ENCODE results near the gene HSPA4L.

HSPA4L gene

DNA sequence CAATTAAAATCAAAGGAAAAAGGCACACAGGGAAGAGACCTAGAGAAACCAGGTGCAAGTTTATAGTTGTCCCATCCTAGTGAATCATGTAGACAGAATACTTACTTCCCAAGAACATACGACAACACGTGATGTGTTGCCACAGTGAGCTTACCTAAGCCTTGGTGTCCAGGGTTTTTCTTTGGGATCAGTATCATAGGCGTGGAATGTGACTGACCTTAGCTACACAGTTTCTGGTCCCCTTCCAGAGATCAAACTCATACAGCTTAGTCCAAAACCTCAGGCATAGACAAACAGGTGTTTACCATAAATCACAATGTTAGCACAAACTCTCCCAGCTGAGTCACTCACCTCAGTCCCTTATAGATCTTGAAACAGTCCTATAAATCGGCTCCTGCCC is 34.2 kb upstream of the HSPA4L start:
- TF ChIP-seq, protein P1, sequence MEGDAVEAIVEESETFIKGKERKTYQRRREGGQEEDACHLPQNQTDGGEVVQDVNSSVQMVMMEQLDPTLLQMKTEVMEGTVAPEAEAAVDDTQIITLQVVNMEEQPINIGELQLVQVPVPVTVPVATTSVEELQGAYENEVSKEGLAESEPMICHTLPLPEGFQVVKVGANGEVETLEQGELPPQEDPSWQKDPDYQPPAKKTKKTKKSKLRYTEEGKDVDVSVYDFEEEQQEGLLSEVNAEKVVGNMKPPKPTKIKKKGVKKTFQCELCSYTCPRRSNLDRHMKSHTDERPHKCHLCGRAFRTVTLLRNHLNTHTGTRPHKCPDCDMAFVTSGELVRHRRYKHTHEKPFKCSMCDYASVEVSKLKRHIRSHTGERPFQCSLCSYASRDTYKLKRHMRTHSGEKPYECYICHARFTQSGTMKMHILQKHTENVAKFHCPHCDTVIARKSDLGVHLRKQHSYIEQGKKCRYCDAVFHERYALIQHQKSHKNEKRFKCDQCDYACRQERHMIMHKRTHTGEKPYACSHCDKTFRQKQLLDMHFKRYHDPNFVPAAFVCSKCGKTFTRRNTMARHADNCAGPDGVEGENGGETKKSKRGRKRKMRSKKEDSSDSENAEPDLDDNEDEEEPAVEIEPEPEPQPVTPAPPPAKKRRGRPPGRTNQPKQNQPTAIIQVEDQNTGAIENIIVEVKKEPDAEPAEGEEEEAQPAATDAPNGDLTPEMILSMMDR (IDR thresholded peaks at IDR 0.05), result no peak
- no peak overlapping the region for H3K27ac Mint-ChIP-seq
- H3K4me3 Mint-ChIP-seq, result no peak overlapping the region
- DNase-seq, result no peak
- H3K36me3 Mint-ChIP-seq (ENCODE audit: low read depth), result peaks cover 13% of the 10 kb centered on the region
- no peaks in the 10 kb centered on the region for H3K27me3 Mint-ChIP-seq (ENCODE audit: low read depth, poor library complexity)
- H3K4me1 Mint-ChIP-seq, result no peaks in the 10 kb centered on the region
- H3K9me3 Mint-ChIP-seq, result peaks cover 41% of the 10 kb centered on the region

DNA sequence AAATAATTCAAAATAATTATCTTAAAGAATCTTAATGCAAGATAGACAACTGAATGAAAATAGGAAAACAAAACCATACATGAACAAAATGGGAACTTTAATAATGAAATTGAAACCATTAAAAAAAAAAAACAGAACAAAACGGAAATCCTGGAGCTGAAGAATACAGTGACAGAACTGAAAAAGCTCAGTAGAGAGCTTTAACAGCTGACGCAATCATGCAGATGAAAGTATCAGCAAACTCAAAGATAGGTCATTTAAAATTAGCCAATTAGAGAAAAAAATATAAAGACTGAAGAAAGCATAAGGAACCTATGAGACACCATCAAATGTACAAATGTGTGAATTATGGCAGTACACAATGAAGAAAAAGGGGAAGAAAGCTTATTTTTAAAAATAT is 33.2 kb upstream of the HSPA4L start:
- no peak overlapping the region for H3K4me3 Mint-ChIP-seq
- H3K36me3 Mint-ChIP-seq (ENCODE audit: low read depth), result peaks cover 13% of the 10 kb centered on the region
- DNase-seq, result no peak
- H3K27ac Mint-ChIP-seq, result no peak overlapping the region
- TF ChIP-seq, protein P1 (IDR thresholded peaks at IDR 0.05), result no peak
- H3K27me3 Mint-ChIP-seq (ENCODE audit: low read depth, poor library complexity), result no peaks in the 10 kb centered on the region
- H3K4me1 Mint-ChIP-seq, result no peaks in the 10 kb centered on the region
- peaks cover 42% of the 10 kb centered on the region for H3K9me3 Mint-ChIP-seq

DNA sequence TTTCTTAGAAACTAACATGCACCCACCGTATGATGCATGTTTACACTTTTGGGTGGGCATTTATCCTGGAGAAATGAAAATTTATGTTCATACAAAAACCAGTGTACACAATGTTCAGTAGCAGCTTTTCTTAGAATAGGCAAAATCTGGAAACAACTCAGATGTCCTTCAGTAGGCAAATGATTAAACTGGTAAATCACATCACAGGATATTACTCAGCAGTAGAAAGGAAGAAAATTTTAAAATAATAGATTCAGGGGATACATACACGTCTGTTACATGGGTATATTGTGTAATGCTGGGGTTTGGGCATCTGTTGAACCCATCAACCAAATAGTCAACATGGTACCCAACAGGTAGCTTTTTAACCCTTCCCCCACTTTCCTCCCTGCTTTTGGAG is 25.2 kb upstream of the HSPA4L start:
- H3K4me3 Mint-ChIP-seq, result no peak overlapping the region
- TF ChIP-seq, protein P1 (IDR thresholded peaks at IDR 0.05), result no peak
- no peak for DNase-seq
- H3K4me1 Mint-ChIP-seq, result no peaks in the 10 kb centered on the region
- H3K27ac Mint-ChIP-seq, result no peak overlapping the region
- H3K36me3 Mint-ChIP-seq (ENCODE audit: low read depth), result no peaks in the 10 kb centered on the region
- peaks cover 2% of the 10 kb centered on the region for H3K27me3 Mint-ChIP-seq (ENCODE audit: low read depth, poor library complexity)
- peaks cover 30% of the 10 kb centered on the region for H3K9me3 Mint-ChIP-seq

DNA sequence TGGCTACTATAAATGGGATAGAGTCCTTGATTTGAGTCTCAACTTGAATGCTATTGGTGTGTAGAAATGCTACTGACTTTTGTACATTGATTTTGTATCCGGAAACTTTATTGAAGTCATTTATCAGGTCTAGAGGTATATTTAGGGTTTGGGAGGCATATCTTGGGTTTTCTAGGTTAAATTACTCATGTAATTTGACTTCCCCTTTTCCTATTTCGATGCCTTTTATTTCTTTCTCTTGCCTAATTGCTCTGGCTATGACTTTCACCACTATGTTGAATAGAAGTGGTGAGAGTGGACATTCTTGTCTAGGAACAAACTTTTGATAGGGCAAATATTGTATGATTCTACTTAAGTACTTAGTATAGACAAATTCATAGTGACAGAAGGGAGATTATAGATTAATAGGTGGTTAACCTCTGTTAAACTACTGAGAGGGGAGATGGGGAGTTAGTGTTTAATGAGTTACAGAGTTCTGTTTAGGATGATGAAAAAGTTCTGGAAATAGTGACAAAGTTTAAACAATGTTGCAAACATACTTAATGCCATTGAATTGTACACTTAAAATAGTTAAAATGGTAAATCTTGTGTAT is 22.8 kb upstream of the HSPA4L start:
- no peak for DNase-seq
- Mint-ChIP-seq H3K9me3 (peaks cover 21% of the 10 kb centered on the region), H3K27me3 (ENCODE audit: low read depth, poor library complexity) (peaks cover 2% of the 10 kb centered on the region), H3K4me3 (no peak overlapping the region), H3K27ac (no peak overlapping the region), H3K4me1 (no peaks in the 10 kb centered on the region), H3K36me3 (ENCODE audit: low read depth) (no peaks in the 10 kb centered on the region)
- TF ChIP-seq, protein P1 (IDR thresholded peaks at IDR 0.05), result no peak

DNA sequence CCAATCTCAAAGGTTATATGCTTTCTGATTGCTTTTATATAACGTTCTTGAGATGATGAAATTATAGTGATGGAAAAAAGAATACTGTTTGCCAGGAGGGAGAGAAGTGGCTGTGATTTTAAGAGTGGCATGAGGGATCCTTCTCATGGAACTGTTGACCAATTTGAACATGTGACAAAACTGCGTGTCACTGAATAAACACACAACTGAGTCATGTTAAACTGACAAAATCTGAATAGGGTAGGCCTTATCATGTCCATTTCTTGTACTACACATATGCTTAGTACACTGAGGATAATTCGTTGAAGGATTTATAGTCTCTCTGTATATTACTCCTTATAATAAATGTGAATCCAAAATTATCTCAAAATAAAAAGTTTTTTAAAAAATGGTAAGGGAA is 22.2 kb upstream of the HSPA4L start:
- no peak overlapping the region for H3K4me3 Mint-ChIP-seq
- peaks cover 2% of the 10 kb centered on the region for H3K27me3 Mint-ChIP-seq (ENCODE audit: low read depth, poor library complexity)
- H3K27ac Mint-ChIP-seq, result no peak overlapping the region
- no peaks in the 10 kb centered on the region for H3K4me1 Mint-ChIP-seq
- H3K9me3 Mint-ChIP-seq, result peaks cover 20% of the 10 kb centered on the region
- TF ChIP-seq, protein P1 (IDR thresholded peaks at IDR 0.05), result no peak
- no peak for DNase-seq
- H3K36me3 Mint-ChIP-seq (ENCODE audit: low read depth), result no peaks in the 10 kb centered on the region

DNA sequence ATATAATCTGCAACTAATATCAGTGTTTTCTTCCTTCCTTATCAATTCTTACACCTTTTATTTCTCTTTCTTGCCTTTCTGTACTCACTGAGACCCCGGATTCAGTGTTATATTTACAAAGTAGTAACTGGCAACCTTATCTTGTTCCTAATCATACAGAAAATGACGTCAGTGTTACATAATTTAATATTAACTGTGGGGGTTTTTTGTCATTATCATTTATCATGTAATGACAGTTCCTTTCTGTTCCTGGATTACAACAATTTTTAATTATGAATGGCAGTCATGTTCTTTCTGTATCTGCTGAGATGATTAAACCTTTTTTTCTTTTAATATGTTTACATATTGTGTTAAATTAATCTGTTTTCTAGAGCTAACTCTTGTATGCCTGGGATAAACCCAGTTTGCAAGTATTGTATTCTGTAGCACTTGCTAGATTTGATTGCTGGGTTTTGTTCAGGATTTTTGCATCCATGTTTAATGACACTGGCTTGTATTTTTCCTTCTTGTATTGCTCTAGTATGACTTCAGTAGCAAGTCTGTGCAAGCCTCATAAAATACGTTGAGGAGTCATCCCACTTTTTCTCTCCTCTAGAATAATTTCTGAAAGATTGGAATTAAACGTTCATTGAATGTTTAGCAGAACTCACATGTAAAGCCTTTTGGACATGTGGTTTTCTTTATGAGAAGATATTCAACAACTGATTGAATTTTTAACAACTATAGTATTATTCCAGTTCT is 10.4 kb upstream of the HSPA4L start:
- Mint-ChIP-seq H3K4me1 (no peaks in the 10 kb centered on the region), H3K27me3 (ENCODE audit: low read depth, poor library complexity) (peaks cover 2% of the 10 kb centered on the region), H3K27ac (no peak overlapping the region), H3K9me3 (no peaks in the 10 kb centered on the region), H3K4me3 (no peak overlapping the region), H3K36me3 (ENCODE audit: low read depth) (no peaks in the 10 kb centered on the region)
- TF ChIP-seq, protein P1 (IDR thresholded peaks at IDR 0.05), result no peak
- no peak for DNase-seq

Measured in nephron progenitor cell (in vitro differentiated cells).